CD4-positive, alpha-beta T cell treated with Interleukin-21 for 1 hour (primary cell): ENCODE results near the gene TWF2.
A peak's percentile ranks its signal among the peaks of the same experiment; 100 is the strongest.

Experiments used
- DNase-seq: peaks from one replicate; pipeline ENCODE4 v3.0.0-alpha.2; 2020

Gene TWF2

GRCh38 chr3:52237006-52237656, 1.8 kb downstream of the TWF2 start:
- DNase-seq, result no peak

- DNase-seq, result no peak
Observed at GRCh38 chr3:52236424-52236886, 2.5 kb downstream of the TWF2 start.

- no peak for DNase-seq
Observed at GRCh38 chr3:52234516-52235447, 4.2 kb downstream of the TWF2 start.

- DNase-seq, result no peak
Observed at GRCh38 chr3:52233968-52234367, 5.0 kb downstream of the TWF2 start.

- DNase-seq, result no peak
Observed at GRCh38 chr3:52233108-52233591, 5.8 kb downstream of the TWF2 start.

GRCh38 chr3:52232279-52233107, 6.5 kb downstream of the TWF2 start:
- DNase-seq, result peak; percentile 46

GRCh38 chr3:52231502-52232278, 7.3 kb downstream of the TWF2 start:
- peak; percentile 87 for DNase-seq

GRCh38 chr3:52230889-52231499, 8.0 kb downstream of the TWF2 start:
- DNase-seq, result no peak

GRCh38 chr3:52230461-52230860, 8.5 kb downstream of the TWF2 start:
- DNase-seq, result no peak

- no peak for DNase-seq
Observed at GRCh38 chr3:52229656-52230055, 9.3 kb downstream of the TWF2 start.

GRCh38 chr3:52228751-52229291, 10.1 kb downstream of the TWF2 start:
- DNase-seq, result no peak

- DNase-seq, result no peak
Observed at GRCh38 chr3:52228266-52228665, 10.7 kb downstream of the TWF2 start.

GRCh38 chr3:52227766-52228165, 11.2 kb downstream of the TWF2 start:
- DNase-seq, result no peak

- DNase-seq, result no peak
Observed at GRCh38 chr3:52227117-52227516, 11.8 kb downstream of the TWF2 start.

- no peak for DNase-seq
Observed at GRCh38 chr3:52226229-52226817, 12.6 kb downstream of the TWF2 start.

- DNase-seq, result no peak
Observed at GRCh38 chr3:52225452-52226228, 13.3 kb downstream of the TWF2 start, which contains the start of gene TLR9. Gene TLR9 (minus strand): TSS chr3:52225645. CDS start chr3:52225529, 116 bp downstream.

- DNase-seq, result no peak
Observed at GRCh38 chr3:52223449-52224408, 15.2 kb downstream of the TWF2 start.

- DNase-seq, result no peak
Observed at GRCh38 chr3:52222319-52223221, 16.4 kb downstream of the TWF2 start.
